Hepatocyte (in vitro differentiated cells): ENCODE measurements around the gene CHST14. TPM values are rescaled to one million over a fixed set of nuclear protein-coding genes. Genes with fewer than 3 reads are reported as not detected.

Experiments
- DNase-seq: peaks from one replicate; pipeline ENCODE4 v3.0.0-alpha.2; 2016; ENCODE audit warnings: low spot score
- H2AFZ ChIP-seq: fragments of 200-600 bp; sonication (generic); 2 replicates; pipeline ENCODE4 v1.6.0; 2016; ENCODE audit warnings: antibody characterized with exemption, mild to moderate bottlenecking
- H3K27ac ChIP-seq: fragments of 200-600 bp; sonication (generic); 2 replicates; pipeline ENCODE4 v1.5.1; 2016; ENCODE audit warnings: mild to moderate bottlenecking
- H3K27me3 ChIP-seq: fragments of 200-600 bp; sonication (generic); 2 replicates; pipeline ENCODE4 v1.6.1; 2016
- H3K36me3 ChIP-seq: fragments of 200-600 bp; sonication (generic); replicated peaks from 2 replicates; pipeline ENCODE4 v1.5.1; 2016; ENCODE audit warnings: low read depth; ENCODE audit not compliant: insufficient read depth
- H3K4me1 ChIP-seq: fragments of 200-600 bp; sonication (generic); 2 replicates; pipeline ENCODE4 v1.5.1; 2016; ENCODE audit warnings: mild to moderate bottlenecking, moderate library complexity; ENCODE audit not compliant: insufficient read depth
- H3K4me2 ChIP-seq: fragments of 200-600 bp; sonication (generic); 2 replicates; pipeline ENCODE4 v1.6.0; 2016
- H3K4me3 ChIP-seq: fragments of 200-600 bp; sonication (generic); 2 replicates; pipeline ENCODE4 v1.5.1; 2016; ENCODE audit warnings: mild to moderate bottlenecking
- H3K79me2 ChIP-seq: fragments of 200-600 bp; sonication (generic); 2 replicates; pipeline ENCODE4 v1.6.0; 2017; ENCODE audit warnings: mild to moderate bottlenecking
- H3K9me2 ChIP-seq: fragments of 200-600 bp; sonication (generic); replicated peaks from 2 replicates; pipeline ENCODE4 v1.6.0; 2017; ENCODE audit warnings: mild to moderate bottlenecking; ENCODE audit not compliant: insufficient read depth
- H3K9me3 ChIP-seq: fragments of 200-600 bp; sonication (generic); 2 replicates; pipeline ENCODE4 v1.5.1; 2016; ENCODE audit warnings: low read depth, mild to moderate bottlenecking
- H4K20me1 ChIP-seq: fragments of 200-600 bp; sonication (generic); 2 replicates; pipeline ENCODE4 v1.6.0; 2016; ENCODE audit warnings: mild to moderate bottlenecking; ENCODE audit not compliant: insufficient read depth, poor library complexity, severe bottlenecking
- EZH2 ChIP-seq: fragments of 200-600 bp; sonication (generic); IDR thresholded peaks from 2 replicates; pipeline ENCODE4 v1.6.1; 2016; ENCODE audit warnings: antibody characterized with exemption, mild to moderate bottlenecking, borderline replicate concordance
- EZH2phosphoT487 ChIP-seq: fragments of 200-600 bp; sonication (generic); IDR thresholded peaks from one replicate; pipeline ENCODE4 v1.6.1; 2018; ENCODE audit warnings: antibody characterized with exemption, mild to moderate bottlenecking, low read depth, moderate library complexity; ENCODE audit not compliant: unreplicated experiment, severe bottlenecking
- WGBS: methylation state at CpG from one replicate; pipeline ENCODE4 v1.1.6; 2016; ENCODE audit warnings: low lambda C conversion rate; ENCODE audit errors: missing lambda C conversion rate; 5-methylcytosine and 5-hydroxymethylcytosine counted together
- polyA plus RNA-seq: library from polyadenylated mRNA; unstranded; fragments of >200 nt; fragmentation: Nextera tagmentation; extraction: Ambion mirVana; gene quantifications from 2 replicates; pipeline ENCODE4 v1.2.1, GENCODE V29; 2016
- total RNA-seq: library from RNA; depleted of rRNA; stranded (reverse); fragments of >200 nt; gene quantifications from 2 replicates; pipeline ENCODE4 v1.2.3, GENCODE V29; 2014
- TF ChIP-seq, protein P1 (sequence below): fragments of 200-600 bp; sonication (generic); IDR thresholded peaks from 2 replicates; pipeline ENCODE4 v1.5.1; 2016; ENCODE audit warnings: antibody characterized with exemption, mild to moderate bottlenecking; ENCODE audit not compliant: poor library complexity

CHST14 gene, protein sequence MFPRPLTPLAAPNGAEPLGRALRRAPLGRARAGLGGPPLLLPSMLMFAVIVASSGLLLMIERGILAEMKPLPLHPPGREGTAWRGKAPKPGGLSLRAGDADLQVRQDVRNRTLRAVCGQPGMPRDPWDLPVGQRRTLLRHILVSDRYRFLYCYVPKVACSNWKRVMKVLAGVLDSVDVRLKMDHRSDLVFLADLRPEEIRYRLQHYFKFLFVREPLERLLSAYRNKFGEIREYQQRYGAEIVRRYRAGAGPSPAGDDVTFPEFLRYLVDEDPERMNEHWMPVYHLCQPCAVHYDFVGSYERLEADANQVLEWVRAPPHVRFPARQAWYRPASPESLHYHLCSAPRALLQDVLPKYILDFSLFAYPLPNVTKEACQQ
- total RNA-seq (15.2 and 16.6 TPM in 2 replicates), polyA plus RNA-seq (15.7 and 16.8 TPM in 2 replicates)

DNA sequence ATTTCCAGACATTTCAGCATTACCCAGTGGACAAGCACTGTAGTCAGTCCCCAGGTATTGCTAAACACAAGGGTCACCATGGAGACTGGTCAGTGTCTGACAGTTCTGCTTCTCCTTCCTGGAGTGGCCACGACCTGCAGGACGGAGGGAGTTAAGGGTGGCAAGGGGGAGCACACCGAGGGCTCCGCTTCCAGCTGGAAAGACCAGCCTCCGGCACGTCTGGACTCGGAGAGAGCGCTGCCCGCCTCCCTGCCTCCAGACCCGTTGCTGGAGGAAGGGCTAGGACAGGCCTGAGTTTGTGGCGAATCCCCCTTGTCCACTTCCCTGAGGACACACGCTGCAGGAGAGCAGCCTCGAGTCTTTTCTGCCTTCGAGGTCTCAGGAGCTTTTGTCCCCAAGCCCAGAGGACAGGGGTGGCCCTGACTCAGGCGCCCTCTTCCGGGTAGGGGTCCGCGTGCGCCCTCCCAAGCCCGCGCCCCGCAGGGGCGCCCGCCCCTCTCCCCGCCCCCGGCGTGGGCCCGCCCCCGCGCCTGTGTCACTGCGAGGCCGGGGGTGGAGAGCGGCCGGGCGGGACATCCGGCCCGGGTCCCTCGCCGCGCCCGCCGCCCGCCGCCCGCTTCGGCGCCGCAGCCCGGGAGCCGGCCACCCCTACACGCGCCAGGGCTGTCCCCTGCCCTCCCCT lies at the start of gene CHST14:
CHST14 (plus strand) TSS at position 562 of the 682 bp plus-strand sequence. CDS start 230 bp downstream, outside the sequence.
- Histone ChIP-seq H2AFZ (peak within 1 kb of the TSS; percentile 97), H3K9me3 (no peaks in the 10 kb centered on the region), H3K27me3 (no peaks in the 10 kb centered on the region), H3K36me3 (no peaks in the 10 kb centered on the region), H3K79me2 (peaks cover 11% of the 10 kb centered on the region), H3K9me2 (no peaks in the 10 kb centered on the region), H4K20me1 (no peaks in the 10 kb centered on the region), H3K4me1 (peaks cover 13% of the 10 kb centered on the region), H3K4me3 (peak within 1 kb of the TSS; percentile 75), H3K4me2 (peak within 1 kb of the TSS; percentile 100), H3K27ac (peak within 1 kb of the TSS; percentile 86)
- DNase-seq = peak; percentile 82
- 4% methylated on average over 18 of the region's 52 CpGs for WGBS
- TF ChIP-seq, protein P1, sequence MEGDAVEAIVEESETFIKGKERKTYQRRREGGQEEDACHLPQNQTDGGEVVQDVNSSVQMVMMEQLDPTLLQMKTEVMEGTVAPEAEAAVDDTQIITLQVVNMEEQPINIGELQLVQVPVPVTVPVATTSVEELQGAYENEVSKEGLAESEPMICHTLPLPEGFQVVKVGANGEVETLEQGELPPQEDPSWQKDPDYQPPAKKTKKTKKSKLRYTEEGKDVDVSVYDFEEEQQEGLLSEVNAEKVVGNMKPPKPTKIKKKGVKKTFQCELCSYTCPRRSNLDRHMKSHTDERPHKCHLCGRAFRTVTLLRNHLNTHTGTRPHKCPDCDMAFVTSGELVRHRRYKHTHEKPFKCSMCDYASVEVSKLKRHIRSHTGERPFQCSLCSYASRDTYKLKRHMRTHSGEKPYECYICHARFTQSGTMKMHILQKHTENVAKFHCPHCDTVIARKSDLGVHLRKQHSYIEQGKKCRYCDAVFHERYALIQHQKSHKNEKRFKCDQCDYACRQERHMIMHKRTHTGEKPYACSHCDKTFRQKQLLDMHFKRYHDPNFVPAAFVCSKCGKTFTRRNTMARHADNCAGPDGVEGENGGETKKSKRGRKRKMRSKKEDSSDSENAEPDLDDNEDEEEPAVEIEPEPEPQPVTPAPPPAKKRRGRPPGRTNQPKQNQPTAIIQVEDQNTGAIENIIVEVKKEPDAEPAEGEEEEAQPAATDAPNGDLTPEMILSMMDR = no peak
- TF ChIP-seq EZH2 = no peak
- TF ChIP-seq EZH2phosphoT487 = no peak

DNA sequence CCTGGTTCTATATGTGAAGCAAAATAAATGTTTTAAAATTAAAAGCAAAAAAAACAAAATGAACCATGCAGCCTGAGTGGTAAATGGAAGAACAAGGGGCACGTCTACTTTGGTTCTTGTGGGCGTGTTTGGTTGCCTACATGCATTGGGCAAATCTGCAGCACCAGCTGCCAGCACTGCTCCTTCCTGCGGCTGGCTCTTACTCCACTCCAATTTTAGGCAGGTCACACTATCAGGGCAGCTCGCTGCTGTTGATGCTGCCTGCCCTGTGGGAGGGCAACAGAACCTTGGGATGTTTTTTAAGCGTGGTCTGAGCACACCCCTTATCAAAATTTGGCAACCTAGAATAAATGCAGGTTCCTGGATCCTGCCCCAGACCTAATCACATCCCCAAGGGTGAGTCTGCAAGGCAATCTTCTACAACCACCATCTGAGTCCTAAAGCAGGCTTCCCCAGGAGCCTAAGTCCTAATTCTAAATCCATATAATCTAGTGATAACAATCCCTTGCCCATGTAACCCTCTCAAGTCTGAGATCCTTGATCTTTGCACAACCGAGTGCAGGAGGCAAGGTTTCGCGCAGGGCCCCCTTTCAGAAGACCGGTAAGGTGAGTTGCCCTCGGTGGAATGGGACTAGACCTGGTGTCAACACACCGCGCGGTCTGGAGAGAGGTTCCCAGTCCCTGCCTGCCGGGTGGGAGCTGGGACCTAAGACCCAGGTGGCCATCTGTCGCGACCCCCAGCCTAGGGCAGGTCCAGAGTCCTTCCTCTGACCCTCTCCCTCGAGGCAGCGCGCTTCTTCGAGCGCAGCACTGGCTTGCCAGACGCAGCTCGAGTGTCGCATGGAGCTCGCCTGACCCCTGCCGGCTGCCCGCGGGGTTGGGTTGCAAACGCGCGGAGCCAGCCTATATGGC lies 49.3 kb upstream of the CHST14 start:
- Histone ChIP-seq H3K4me2 (peak overlapping the region; percentile 70), H4K20me1 (no peaks in the 10 kb centered on the region), H3K9me2 (no peaks in the 10 kb centered on the region), H3K27ac (no peak overlapping the region), H3K4me3 (no peak overlapping the region), H3K9me3 (no peaks in the 10 kb centered on the region), H2AFZ (no peak overlapping the region), H3K27me3 (no peaks in the 10 kb centered on the region), H3K36me3 (no peaks in the 10 kb centered on the region), H3K79me2 (no peaks in the 10 kb centered on the region), H3K4me1 (peaks cover 5% of the 10 kb centered on the region)
- TF ChIP-seq, protein P1 = peak; percentile 92
- no peak for TF ChIP-seq EZH2phosphoT487
- no peak for TF ChIP-seq EZH2
- WGBS = 13% methylated on average over 31 of the region's 31 CpGs
- DNase-seq = peak; percentile 83

DNA sequence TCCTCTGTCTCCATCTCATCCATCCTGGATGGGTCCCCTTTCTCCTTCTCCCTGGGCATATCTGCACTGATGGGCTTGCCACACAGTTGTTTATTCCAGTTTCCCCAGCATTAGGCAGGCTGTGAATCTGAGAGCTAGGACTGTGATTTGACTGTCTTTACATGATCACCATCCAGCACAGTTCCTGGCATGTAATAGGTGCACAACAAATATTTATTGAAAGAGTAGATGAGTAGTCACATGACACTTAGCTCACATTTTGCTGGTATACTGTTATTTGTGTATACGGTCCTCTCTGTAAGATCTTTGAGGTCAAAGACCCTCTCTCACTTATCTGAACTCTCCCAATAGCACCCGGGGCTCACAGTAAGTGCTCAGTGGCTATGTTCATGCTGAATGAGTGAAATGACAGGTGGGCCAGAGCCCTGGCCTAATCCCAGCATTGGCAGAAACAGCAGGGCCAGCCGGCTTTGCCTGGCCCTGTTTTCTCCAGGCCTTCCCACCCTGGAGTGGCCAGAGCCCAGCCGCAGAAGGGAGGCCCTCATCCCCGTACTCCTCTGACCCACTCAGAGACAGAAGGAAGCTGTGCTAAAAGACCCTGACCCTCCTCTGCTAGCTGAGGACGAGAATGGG lies 46.2 kb upstream of the CHST14 start:
- H3K27ac ChIP-seq = no peak overlapping the region
- H3K4me3 ChIP-seq = no peak overlapping the region
- WGBS = 85% methylated on average over 6 of the region's 6 CpGs
- peaks cover 6% of the 10 kb centered on the region for H3K27me3 ChIP-seq
- H3K4me2 ChIP-seq = no peak overlapping the region
- peaks cover 5% of the 10 kb centered on the region for H3K4me1 ChIP-seq
- DNase-seq = no peak
- H4K20me1 ChIP-seq = no peaks in the 10 kb centered on the region
- H3K79me2 ChIP-seq = no peaks in the 10 kb centered on the region
- TF ChIP-seq EZH2phosphoT487 (no peak), EZH2 (no peak)
- TF ChIP-seq, protein P1 = no peak
- no peaks in the 10 kb centered on the region for H3K9me3 ChIP-seq
- H2AFZ ChIP-seq = no peak overlapping the region
- no peaks in the 10 kb centered on the region for H3K9me2 ChIP-seq
- no peaks in the 10 kb centered on the region for H3K36me3 ChIP-seq
